ENCODE measurements around the gene LPP.

Gene LPP

GRCh38 chr3:188905547-188905946 is 751.6 kb downstream of the LPP start:
- DNase-seq = no peak

GRCh38 chr3:188906236-188906635 is 752.3 kb downstream of the LPP start:
- no peak for DNase-seq

GRCh38 chr3:188908002-188908850 is 754.3 kb downstream of the LPP start:
- DNase-seq = no peak

GRCh38 chr3:188911026-188911850 is 757.3 kb downstream of the LPP start:
- no peak for DNase-seq

- DNase-seq = no peak
Measured at GRCh38 chr3:188913084-188913483, 759.1 kb downstream of the LPP start.

GRCh38 chr3:188914552-188914951 is 760.6 kb downstream of the LPP start:
- no peak for DNase-seq

- DNase-seq = no peak
Measured at GRCh38 chr3:188915127-188915526, 761.2 kb downstream of the LPP start.

- DNase-seq = no peak
Measured at GRCh38 chr3:188916934-188917401, 763.0 kb downstream of the LPP start.

- DNase-seq = no peak
Measured at GRCh38 chr3:188918093-188918492, 764.1 kb downstream of the LPP start.

GRCh38 chr3:188923671-188924070 is 769.7 kb downstream of the LPP start:
- no peak for DNase-seq

- DNase-seq = no peak
Measured at GRCh38 chr3:188925376-188925775, 771.4 kb downstream of the LPP start.

- DNase-seq = no peak
Measured at GRCh38 chr3:188926111-188926510, 772.2 kb downstream of the LPP start.

GRCh38 chr3:188926741-188927511 is 773.0 kb downstream of the LPP start:
- DNase-seq = peak; percentile 57

GRCh38 chr3:188927971-188928370 is 774.0 kb downstream of the LPP start:
- DNase-seq = no peak

GRCh38 chr3:188929137-188929536 is 775.2 kb downstream of the LPP start:
- no peak for DNase-seq

GRCh38 chr3:188931036-188931435 is 777.1 kb downstream of the LPP start:
- DNase-seq = no peak

GRCh38 chr3:188931531-188931930 is 777.6 kb downstream of the LPP start:
- DNase-seq = no peak

- DNase-seq = no peak
Measured at GRCh38 chr3:188934989-188935388, 781.0 kb downstream of the LPP start.

GRCh38 chr3:188936597-188937107 is 782.7 kb downstream of the LPP start:
- no peak for DNase-seq

GRCh38 chr3:188937389-188937788 is 783.4 kb downstream of the LPP start:
- no peak for DNase-seq

- no peak for DNase-seq
Measured at GRCh38 chr3:188938999-188939398, 785.0 kb downstream of the LPP start.

GRCh38 chr3:188939814-188940572 is 786.0 kb downstream of the LPP start:
- no peak for DNase-seq

All from right hindlimb (tissue), 1 donor.